ENCODE data around the gene FYN.

Gene FYN

DNA sequence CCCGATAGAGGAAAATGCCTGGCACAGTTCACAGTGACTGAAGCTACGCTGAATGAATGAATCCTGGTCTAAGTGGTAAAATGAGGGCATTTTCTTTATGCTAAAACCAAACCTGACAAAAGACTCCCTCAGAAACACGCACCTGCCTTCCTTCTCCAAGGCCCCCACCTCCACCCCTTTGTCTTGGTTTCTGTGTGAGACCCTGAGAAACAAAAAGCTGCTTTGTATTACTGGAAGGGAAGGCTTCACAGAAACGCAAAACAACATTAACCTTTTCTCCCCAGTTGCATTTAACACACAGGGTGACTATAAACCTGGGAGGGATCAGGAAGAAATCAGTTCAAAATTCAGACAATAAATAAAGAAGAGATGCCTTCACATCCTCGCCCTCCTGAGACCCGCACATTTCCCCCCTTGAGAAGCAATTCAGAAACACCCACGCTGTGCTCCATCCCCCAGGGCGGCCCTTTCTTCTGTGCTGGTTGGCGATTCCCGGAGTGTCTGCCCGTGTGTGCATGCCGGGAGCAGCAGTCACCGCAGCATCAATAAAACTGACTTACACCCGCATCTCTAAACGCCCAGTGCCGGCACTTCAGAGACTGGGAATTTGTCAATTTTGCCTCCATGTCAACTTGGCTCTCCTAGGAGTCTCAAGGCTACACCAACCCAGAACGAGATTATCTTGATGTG, 200.3 kb downstream of the FYN start:
- H3K4me3 ChIP-seq (ENCODE audit: control insufficient read depth in 1 of 7, extremely low read depth in 1 of 7, insufficient read depth in 4 of 7, low read depth in 2 of 7, low read length in 6 of 7) = no peak overlapping the region
- CTCF ChIA-PET = interaction anchor here (1.2 kb wide), 1 partner anchor 22 kb away, joined by 3 read pairs; no protein-coding TSS in a partner anchor
- H3K36me3 ChIP-seq (ENCODE audit: control insufficient read depth in 4 of 4, insufficient read depth in 4 of 4, low read length in 3 of 4) = peaks cover 3 to 36% (median 17%) of the 10 kb centered on the region in 4 experiments
- POLR2A ChIA-PET = no interaction called here
- WGBS (ENCODE audit: insufficient coverage) = 97% methylated on average over 15 of the region's 17 CpGs
- DNase-seq = no peak
- no peaks in the 10 kb centered on the region for H3K27me3 ChIP-seq (replicated peaks in 2 of 5; ENCODE audit: control insufficient read depth in 4 of 5, insufficient read depth in 5 of 5, low read length in 4 of 5)
- no peaks in the 10 kb centered on the region for H3K9me3 ChIP-seq (ENCODE audit: control extremely low read depth in 1 of 5, control insufficient read depth in 4 of 5, insufficient read depth in 2 of 5, low read depth in 1 of 5, low read length in 4 of 5)
- no peak overlapping the region for H3K27ac ChIP-seq (ENCODE audit: insufficient read depth in 1 of 2, low read depth in 1 of 2, low read length in 2 of 2, poor library complexity in 1 of 2, severe bottlenecking in 2 of 2)
- H3K4me1 ChIP-seq (ENCODE audit: control extremely low read depth in 1 of 4, control insufficient read depth in 4 of 4, insufficient read depth in 4 of 4, low read length in 3 of 4) = no peaks in the 10 kb centered on the region

DNA sequence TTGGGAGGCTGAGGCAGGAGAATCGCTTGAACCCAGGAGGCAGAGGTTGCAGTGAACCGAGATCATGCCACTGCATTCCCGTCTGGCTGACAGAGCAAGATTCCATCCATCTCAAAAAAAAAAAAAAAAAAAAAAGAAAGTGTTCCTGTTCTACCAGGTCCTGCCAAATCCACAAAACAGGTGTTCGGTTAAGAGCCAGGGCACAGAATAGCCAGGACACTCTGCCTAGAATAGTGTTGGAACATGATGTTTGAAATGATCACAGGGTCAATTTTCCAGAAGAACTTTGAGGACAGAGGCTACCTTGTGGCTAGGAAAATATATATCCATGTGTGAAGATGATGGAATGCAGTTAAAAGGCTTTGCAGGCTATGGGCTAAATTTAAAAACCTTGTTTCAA, 203.9 kb downstream of the FYN start:
- 100% methylated on average over 1 of the region's 4 CpGs for WGBS (ENCODE audit: insufficient coverage)
- Histone ChIP-seq H3K27ac (ENCODE audit: insufficient read depth in 1 of 2, low read depth in 1 of 2, low read length in 2 of 2, poor library complexity in 1 of 2, severe bottlenecking in 2 of 2) (no peak overlapping the region), H3K27me3 (replicated peaks in 2 of 5; ENCODE audit: control insufficient read depth in 4 of 5, insufficient read depth in 5 of 5, low read length in 4 of 5) (no peaks in the 10 kb centered on the region), H3K4me3 (ENCODE audit: control insufficient read depth in 1 of 7, extremely low read depth in 1 of 7, insufficient read depth in 4 of 7, low read depth in 2 of 7, low read length in 6 of 7) (no peak overlapping the region), H3K36me3 (ENCODE audit: control insufficient read depth in 4 of 4, insufficient read depth in 4 of 4, low read length in 3 of 4) (peaks cover 3 to 36% (median 14%) of the 10 kb centered on the region in 4 experiments), H3K9me3 (ENCODE audit: control extremely low read depth in 1 of 5, control insufficient read depth in 4 of 5, insufficient read depth in 2 of 5, low read depth in 1 of 5, low read length in 4 of 5) (no peaks in the 10 kb centered on the region), H3K4me1 (ENCODE audit: control extremely low read depth in 1 of 4, control insufficient read depth in 4 of 4, insufficient read depth in 4 of 4, low read length in 3 of 4) (no peaks in the 10 kb centered on the region)
- ChIA-PET POLR2A (no interaction called here), CTCF (no interaction called here)
- no peak for DNase-seq

DNA sequence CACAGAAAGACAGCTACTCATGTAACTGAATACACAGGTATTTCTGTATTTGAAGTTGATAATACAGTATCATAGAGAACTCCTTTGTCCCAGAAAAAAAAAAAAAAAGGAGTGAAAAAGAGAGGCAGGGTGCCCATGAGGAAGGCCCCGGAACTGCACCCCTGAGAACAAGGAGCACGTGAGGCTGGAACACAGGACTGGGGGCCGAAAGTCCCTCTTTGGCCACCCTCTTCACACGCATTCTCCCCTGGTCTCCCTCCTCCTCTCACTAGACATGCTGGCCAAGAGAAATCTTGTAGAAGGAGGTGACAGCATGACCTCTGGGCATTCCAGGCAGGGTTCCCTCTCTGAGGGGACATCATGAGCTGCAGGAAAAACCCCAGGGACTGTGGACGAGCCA, 204.8 kb downstream of the FYN start:
- ChIA-PET CTCF (no interaction called here), POLR2A (no interaction called here)
- 100% methylated on average over 4 of the region's 5 CpGs for WGBS (ENCODE audit: insufficient coverage)
- Histone ChIP-seq H3K27ac (ENCODE audit: insufficient read depth in 1 of 2, low read depth in 1 of 2, low read length in 2 of 2, poor library complexity in 1 of 2, severe bottlenecking in 2 of 2) (no peak overlapping the region), H3K4me3 (ENCODE audit: control insufficient read depth in 1 of 7, extremely low read depth in 1 of 7, insufficient read depth in 4 of 7, low read depth in 2 of 7, low read length in 6 of 7) (no peak overlapping the region), H3K9me3 (ENCODE audit: control extremely low read depth in 1 of 5, control insufficient read depth in 4 of 5, insufficient read depth in 2 of 5, low read depth in 1 of 5, low read length in 4 of 5) (no peaks in the 10 kb centered on the region), H3K4me1 (ENCODE audit: control extremely low read depth in 1 of 4, control insufficient read depth in 4 of 4, insufficient read depth in 4 of 4, low read length in 3 of 4) (peaks cover 0 to 4% (median 1%) of the 10 kb centered on the region in 4 experiments), H3K36me3 (ENCODE audit: control insufficient read depth in 4 of 4, insufficient read depth in 4 of 4, low read length in 3 of 4) (peaks cover 0 to 28% (median 12%) of the 10 kb centered on the region in 4 experiments), H3K27me3 (replicated peaks in 2 of 5; ENCODE audit: control insufficient read depth in 4 of 5, insufficient read depth in 5 of 5, low read length in 4 of 5) (no peaks in the 10 kb centered on the region)
- no peak for DNase-seq

GRCh38 chr6:111667931-111668330, 205.3 kb downstream of the FYN start:
- 95% methylated on average over 8 of the region's 8 CpGs for WGBS (ENCODE audit: insufficient coverage)
- Histone ChIP-seq H3K4me1 (ENCODE audit: control extremely low read depth in 1 of 4, control insufficient read depth in 4 of 4, insufficient read depth in 4 of 4, low read length in 3 of 4) (peaks cover 0 to 9% (median 5%) of the 10 kb centered on the region in 4 experiments), H3K36me3 (ENCODE audit: control insufficient read depth in 4 of 4, insufficient read depth in 4 of 4, low read length in 3 of 4) (peaks cover 0 to 26% (median 11%) of the 10 kb centered on the region in 4 experiments), H3K27me3 (replicated peaks in 2 of 5; ENCODE audit: control insufficient read depth in 4 of 5, insufficient read depth in 5 of 5, low read length in 4 of 5) (no peaks in the 10 kb centered on the region), H3K27ac (ENCODE audit: insufficient read depth in 1 of 2, low read depth in 1 of 2, low read length in 2 of 2, poor library complexity in 1 of 2, severe bottlenecking in 2 of 2) (no peak overlapping the region), H3K4me3 (ENCODE audit: control insufficient read depth in 1 of 7, extremely low read depth in 1 of 7, insufficient read depth in 4 of 7, low read depth in 2 of 7, low read length in 6 of 7) (no peak overlapping the region), H3K9me3 (ENCODE audit: control extremely low read depth in 1 of 5, control insufficient read depth in 4 of 5, insufficient read depth in 2 of 5, low read depth in 1 of 5, low read length in 4 of 5) (no peaks in the 10 kb centered on the region)
- POLR2A ChIA-PET = no interaction called here
- CTCF ChIA-PET = no interaction called here
- DNase-seq = no peak

DNA sequence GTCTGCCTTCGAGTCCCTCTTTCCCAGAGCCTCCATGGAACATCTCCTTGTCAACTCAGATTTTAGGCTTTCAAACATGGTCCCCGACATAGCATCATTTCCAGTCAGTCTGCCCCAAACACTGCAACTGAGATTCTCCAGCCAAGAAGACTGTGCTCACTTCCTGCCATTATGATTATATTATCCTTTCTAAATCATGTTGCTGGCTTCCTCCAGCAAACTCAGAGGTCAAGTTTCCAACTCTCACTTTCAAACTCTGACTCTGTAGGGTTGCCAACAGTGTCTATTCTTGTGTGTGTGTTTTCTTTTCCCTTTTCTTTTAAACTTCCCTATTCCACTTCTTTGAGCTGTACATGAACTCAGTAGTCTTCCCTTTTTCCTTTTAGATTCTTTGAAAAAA, 206.4 kb downstream of the FYN start:
- H3K36me3 ChIP-seq (ENCODE audit: control insufficient read depth in 4 of 4, insufficient read depth in 4 of 4, low read length in 3 of 4) = peaks cover 0 to 17% (median 7%) of the 10 kb centered on the region in 4 experiments

DNA sequence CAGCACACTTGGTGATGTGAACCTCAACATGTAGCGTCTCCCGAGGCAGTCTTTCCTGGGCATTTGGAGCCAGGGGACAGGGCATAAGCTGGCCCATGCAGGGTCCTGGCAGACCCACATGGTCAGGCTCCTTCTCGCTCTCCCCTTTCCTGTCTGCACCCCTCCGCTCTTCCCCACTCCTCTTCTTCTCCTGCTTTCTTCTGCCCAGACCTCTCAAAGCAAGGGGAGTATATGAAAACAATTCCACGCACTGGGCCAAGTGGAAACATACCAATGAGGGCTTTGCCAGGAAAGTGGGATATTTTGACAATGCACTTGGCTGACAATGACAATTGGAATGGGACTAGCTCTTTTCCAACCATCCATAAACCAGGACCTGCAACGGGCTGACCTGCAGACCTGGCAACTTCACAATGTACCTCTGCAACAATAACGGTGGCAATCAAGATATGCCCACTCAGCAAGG, 208.7 kb downstream of the FYN start:
- Histone ChIP-seq H3K4me3 (ENCODE audit: control insufficient read depth in 1 of 7, extremely low read depth in 1 of 7, insufficient read depth in 4 of 7, low read depth in 2 of 7, low read length in 6 of 7) (no peak overlapping the region), H3K4me1 (ENCODE audit: control extremely low read depth in 1 of 4, control insufficient read depth in 4 of 4, insufficient read depth in 4 of 4, low read length in 3 of 4) (peaks cover 0 to 15% (median 9%) of the 10 kb centered on the region in 4 experiments), H3K27ac (ENCODE audit: insufficient read depth in 1 of 2, low read depth in 1 of 2, low read length in 2 of 2, poor library complexity in 1 of 2, severe bottlenecking in 2 of 2) (no peak overlapping the region), H3K9me3 (ENCODE audit: control extremely low read depth in 1 of 5, control insufficient read depth in 4 of 5, insufficient read depth in 2 of 5, low read depth in 1 of 5, low read length in 4 of 5) (no peaks in the 10 kb centered on the region), H3K36me3 (ENCODE audit: control insufficient read depth in 4 of 4, insufficient read depth in 4 of 4, low read length in 3 of 4) (peaks cover 0 to 12% (median 4%) of the 10 kb centered on the region in 4 experiments), H3K27me3 (replicated peaks in 2 of 5; ENCODE audit: control insufficient read depth in 4 of 5, insufficient read depth in 5 of 5, low read length in 4 of 5) (no peaks in the 10 kb centered on the region)
- POLR2A ChIA-PET = no interaction called here
- 100% methylated on average over 6 of the region's 7 CpGs for WGBS (ENCODE audit: insufficient coverage)
- CTCF ChIA-PET = no interaction called here
- DNase-seq = no peak

More for the DNA sequence above, 206.4 kb downstream of the FYN start:
- no peak overlapping the region for H3K4me3 ChIP-seq (ENCODE audit: control insufficient read depth in 1 of 7, extremely low read depth in 1 of 7, insufficient read depth in 4 of 7, low read depth in 2 of 7, low read length in 6 of 7)
- DNase-seq = no peak
- POLR2A ChIA-PET = no interaction called here
- H3K9me3 ChIP-seq (ENCODE audit: control extremely low read depth in 1 of 5, control insufficient read depth in 4 of 5, insufficient read depth in 2 of 5, low read depth in 1 of 5, low read length in 4 of 5) = no peaks in the 10 kb centered on the region
- CTCF ChIA-PET = interaction anchor here (0.7 kb wide), 1 partner anchor 189 kb away, joined by 3 read pairs; no protein-coding TSS in a partner anchor
- peaks cover 0 to 15% (median 9%) of the 10 kb centered on the region in 4 experiments for H3K4me1 ChIP-seq (ENCODE audit: control extremely low read depth in 1 of 4, control insufficient read depth in 4 of 4, insufficient read depth in 4 of 4, low read length in 3 of 4)
- no peak overlapping the region for H3K27ac ChIP-seq (ENCODE audit: insufficient read depth in 1 of 2, low read depth in 1 of 2, low read length in 2 of 2, poor library complexity in 1 of 2, severe bottlenecking in 2 of 2)
- 96% methylated on average over 2 of the region's 2 CpGs for WGBS (ENCODE audit: insufficient coverage)
- H3K27me3 ChIP-seq (replicated peaks in 2 of 5; ENCODE audit: control insufficient read depth in 4 of 5, insufficient read depth in 5 of 5, low read length in 4 of 5) = no peaks in the 10 kb centered on the region

GRCh38 chr6:111663692-111664564, 209.3 kb downstream of the FYN start:
- Histone ChIP-seq H3K27ac (ENCODE audit: insufficient read depth in 1 of 2, low read depth in 1 of 2, low read length in 2 of 2, poor library complexity in 1 of 2, severe bottlenecking in 2 of 2) (no peak overlapping the region), H3K27me3 (replicated peaks in 2 of 5; ENCODE audit: control insufficient read depth in 4 of 5, insufficient read depth in 5 of 5, low read length in 4 of 5) (no peaks in the 10 kb centered on the region), H3K4me3 (ENCODE audit: control insufficient read depth in 1 of 7, extremely low read depth in 1 of 7, insufficient read depth in 4 of 7, low read depth in 2 of 7, low read length in 6 of 7) (no peak overlapping the region), H3K4me1 (ENCODE audit: control extremely low read depth in 1 of 4, control insufficient read depth in 4 of 4, insufficient read depth in 4 of 4, low read length in 3 of 4) (peaks cover 0 to 15% (median 9%) of the 10 kb centered on the region in 4 experiments), H3K36me3 (ENCODE audit: control insufficient read depth in 4 of 4, insufficient read depth in 4 of 4, low read length in 3 of 4) (peaks cover 0 to 12% (median 4%) of the 10 kb centered on the region in 4 experiments), H3K9me3 (ENCODE audit: control extremely low read depth in 1 of 5, control insufficient read depth in 4 of 5, insufficient read depth in 2 of 5, low read depth in 1 of 5, low read length in 4 of 5) (no peaks in the 10 kb centered on the region)
- WGBS (ENCODE audit: insufficient coverage) = 95% methylated on average over 15 of the region's 15 CpGs
- ChIA-PET CTCF (no interaction called here), POLR2A (no interaction called here)
- no peak for DNase-seq

Measured in common myeloid progenitor, CD34-positive (primary cell).